IMR-90 (cell line): Measurements from ENCODE around the gene PSMB5. TPM values are rescaled to one million over a fixed set of nuclear protein-coding genes. Genes with fewer than 3 reads are reported as not detected.
A peak's percentile ranks its signal among the peaks of the same experiment; 100 is the strongest.

Experiments
- ATAC-seq: fragments of 200-7000 bp; cut with Tn5 transposase; 2 replicates; pipeline ENCODE4 v1.9.1; 2020; ENCODE audit warnings: low read depth, mild to moderate bottlenecking, moderate library complexity
- BruUV-seq: library from RNA; stranded (reverse); fragments of 400-500 nt; replicated peaks from 2 replicates; lab custom pipeline; 2021; lab: Mats Ljungman, UMichigan
- CTCF ChIA-PET: fragments of 300-600 bp; formaldehyde crosslinking; extraction: SDS; loops from one replicate; lab custom pipeline; 2021; ENCODE audit warnings: antibody characterized with exemption; lab: Yijun Ruan, JAX
- POLR2A ChIA-PET: fragments of 300-600 bp; sonication (Branson Sonifier 250); formaldehyde crosslinking; loops from one replicate; lab custom pipeline; 2022; ENCODE audit warnings: antibody characterized with exemption; ENCODE audit not compliant: unreplicated experiment; lab: Charles Lee
- DNase-seq: peaks from one replicate; pipeline ENCODE4 v3.0.0; 2013
- H2AFZ ChIP-seq: replicated peaks from 2 replicates; pipeline ENCODE3; 2013; ENCODE audit warnings: low read length, mild to moderate bottlenecking; ENCODE audit not compliant: poor library complexity
- H2AK5ac ChIP-seq: 2 replicates; pipeline ENCODE4 v1.6.1; 2013; ENCODE audit warnings: low read depth, low read length, inconsistent platforms
- H2AK9ac ChIP-seq: replicated peaks from 2 replicates; pipeline ENCODE3; 2013; ENCODE audit warnings: mild to moderate bottlenecking, low read depth, low read length, moderate library complexity; ENCODE audit not compliant: poor library complexity
- H2BK120ac ChIP-seq: 2 replicates; pipeline ENCODE4 v1.6.1; 2013; ENCODE audit warnings: low read depth, low read length, inconsistent platforms
- H2BK15ac ChIP-seq: 3 replicates; pipeline ENCODE4 v1.6.1; 2013; ENCODE audit warnings: low read depth, low read length, inconsistent platforms
- H2BK20ac ChIP-seq: 2 replicates; pipeline ENCODE4 v1.6.1; 2013; ENCODE audit warnings: low read depth, mild to moderate bottlenecking, inconsistent platforms, low read length, moderate library complexity
- H2BK5ac ChIP-seq: 2 replicates; pipeline ENCODE4 v1.6.1; 2013; ENCODE audit warnings: mild to moderate bottlenecking, low read depth, low read length, inconsistent platforms; ENCODE audit not compliant: poor library complexity, severe bottlenecking
- H3K14ac ChIP-seq: replicated peaks from 2 replicates; pipeline ENCODE4 v1.6.1; 2013; ENCODE audit warnings: low read depth, low read length, inconsistent platforms
- H3K18ac ChIP-seq: 2 replicates; pipeline ENCODE4 v1.6.1; 2013; ENCODE audit warnings: low read depth, low read length, control low read depth
- H3K23ac ChIP-seq: 2 replicates; pipeline ENCODE4 v1.6.1; 2013; ENCODE audit warnings: low read depth, low read length, inconsistent platforms
- H3K27ac ChIP-seq: 2 replicates; pipeline ENCODE4 v1.5.1; 2013; ENCODE audit warnings: mild to moderate bottlenecking, control low read depth, low read length; ENCODE audit not compliant: insufficient read depth
- H3K27me3 ChIP-seq: 2 replicates; pipeline ENCODE4 v1.6.1; 2013; ENCODE audit warnings: low read length; ENCODE audit not compliant: control insufficient read depth, insufficient read depth
- H3K36me3 ChIP-seq: 2 replicates; pipeline ENCODE4 v1.6.1; 2013; ENCODE audit warnings: low read length, mixed read lengths; ENCODE audit not compliant: control insufficient read depth, insufficient read depth
- H3K4ac ChIP-seq: 2 replicates; pipeline ENCODE4 v1.6.1; 2013; ENCODE audit warnings: low read depth, low read length, inconsistent platforms
- H3K4me1 ChIP-seq: 2 replicates; pipeline ENCODE4 v1.6.1; 2013; ENCODE audit warnings: low read length, mixed read lengths; ENCODE audit not compliant: control insufficient read depth, insufficient read depth
- H3K4me2 ChIP-seq: 2 replicates; pipeline ENCODE4 v1.6.1; 2013; ENCODE audit warnings: low read depth, mild to moderate bottlenecking, control low read depth, low read length, moderate library complexity
- H3K4me3 ChIP-seq: 2 replicates; pipeline ENCODE4 v1.5.1; 2013; ENCODE audit warnings: low read depth, mild to moderate bottlenecking, control low read depth, low read length, moderate library complexity; ENCODE audit not compliant: insufficient read depth
- H3K56ac ChIP-seq: 2 replicates; pipeline ENCODE4 v1.6.1; 2013; ENCODE audit warnings: low read length, inconsistent platforms; ENCODE audit not compliant: insufficient read depth; ENCODE audit errors: extremely low read depth
- H3K79me1 ChIP-seq, 2 experiments: 2 replicates each; pipeline ENCODE4 v1.6.1; 2013; ENCODE audit warnings: low read length in 2 of 2, inconsistent platforms in 1 of 2, low read depth in 1 of 2
- H3K9ac ChIP-seq: 2 replicates; pipeline ENCODE4 v1.6.1; 2013; ENCODE audit warnings: low read depth, low read length, control low read depth
- H3K9me1 ChIP-seq: 2 replicates; pipeline ENCODE4 v1.6.1; 2013; ENCODE audit warnings: low read length, inconsistent platforms; ENCODE audit not compliant: insufficient read depth
- H3K9me3 ChIP-seq: 2 replicates; pipeline ENCODE4 v1.6.1; 2013; ENCODE audit warnings: low read length; ENCODE audit not compliant: control insufficient read depth, insufficient read depth
- H4K20me1 ChIP-seq: 2 replicates; pipeline ENCODE4 v1.6.1; 2013; ENCODE audit warnings: low read length, inconsistent platforms; ENCODE audit not compliant: insufficient read depth
- H4K5ac ChIP-seq: 2 replicates; pipeline ENCODE4 v1.6.1; 2013; ENCODE audit warnings: mild to moderate bottlenecking, low read depth, low read length, control low read depth
- H4K8ac ChIP-seq, 2 experiments: 2 replicates each; pipeline ENCODE4 v1.6.1; 2013; ENCODE audit warnings: low read depth in 2 of 2, low read length in 2 of 2, control low read depth in 1 of 2, inconsistent platforms in 1 of 2
- H4K91ac ChIP-seq: 2 replicates; pipeline ENCODE4 v1.6.1; 2013; ENCODE audit warnings: low read depth, low read length, inconsistent platforms; ENCODE audit not compliant: insufficient read depth
- CHD1 ChIP-seq: IDR thresholded peaks from 2 replicates; pipeline ENCODE4 v1.6.1; 2012; ENCODE audit warnings: low read depth, low read length, improper control_type of control experiment
- MAFK ChIP-seq: IDR thresholded peaks from 2 replicates; pipeline ENCODE4 v1.6.1; 2012; ENCODE audit warnings: low read depth, low read length, improper control_type of control experiment
- MAZ ChIP-seq: IDR thresholded peaks from 2 replicates; pipeline ENCODE4 v1.6.1; 2012; ENCODE audit warnings: low read depth, mild to moderate bottlenecking, low read length, improper control_type of control experiment, moderate library complexity, borderline replicate concordance
- NFE2L2 ChIP-seq: fragments of 150-350 bp; IDR thresholded peaks from 2 replicates; pipeline ENCODE4 v1.6.1; 2016; ENCODE audit warnings: low read depth, mild to moderate bottlenecking, low read length
- POLR2A ChIP-seq: IDR thresholded peaks from 2 replicates; pipeline ENCODE4 v1.6.1; 2012; ENCODE audit warnings: mild to moderate bottlenecking, low read depth, low read length
- USF2 ChIP-seq: fragments of 150-350 bp; IDR thresholded peaks from 2 replicates; pipeline ENCODE4 v1.6.1; 2017; ENCODE audit warnings: mild to moderate bottlenecking, antibody characterized with exemption, low read length, low read depth
- WGBS, 2 experiments: methylation state at CpG; one replicate each; pipeline versions ENCODE4 v1.1.5 to v1.1.7; 2013; ENCODE audit warnings: missing lambda C conversion rate in 2 of 2; ENCODE audit not compliant: insufficient read length in 1 of 2; ENCODE audit errors: extremely low coverage in 2 of 2; 5-methylcytosine and 5-hydroxymethylcytosine counted together
- dilution Hi-C: fragments of 300-500 bp; cut with HindIII; formaldehyde crosslinking; loops from one replicate; pipeline ENCODE4 v1.14.3; 2018; ENCODE audit warnings: low sequenced_read_pairs; ENCODE audit not compliant: unreplicated experiment
- in situ Hi-C: fragments of 300-500 bp; cut with MboI; formaldehyde crosslinking; loops from 3 replicates; pipeline ENCODE4 v1.14.3; 2019; ENCODE audit warnings: low sequenced_read_pairs, inconsistent platforms, mixed read lengths
- intact Hi-C: fragments of 100-400 bp; cut with micrococcal nuclease; formaldehyde crosslinking; loops from 2 replicates; pipeline ENCODE4 v1.10.0; 2022
- polyA plus RNA-seq, 3 experiments: library from polyadenylated mRNA; depleted of rRNA; stranded (reverse); fragments of >200 nt; gene quantifications; 2 replicates each; pipeline ENCODE4 v1.2.3, GENCODE V29; 2012; ENCODE audit warnings: low replicate concordance in 1 of 3
- total RNA-seq: library from RNA; depleted of rRNA; stranded (reverse); fragments of >200 nt; gene quantifications from 2 replicates; pipeline ENCODE4 v1.2.3, GENCODE V29; 2012

PSMB5 gene
- total and polyA plus RNA-seq, 2 of the 4 experiments (the other 2 are of a cell fraction), result 310 to 321 TPM

- Histone ChIP-seq H4K5ac (peak overlapping the region; percentile 21; the same call in 1 of the 2 replicates), H2BK20ac (no peak overlapping the region), H4K8ac (peak overlapping the region; percentile 72 to 94), H3K9me1 (peaks cover 3% of the 10 kb centered on the region; the same call in 1 of the 2 replicates), H3K27me3 (no peaks in the 10 kb centered on the region), H2AK5ac (peak overlapping the region; percentile 96), H3K18ac (peak overlapping the region; percentile 36; the same call in 1 of the 2 replicates), H3K4me1 (peaks cover 13% of the 10 kb centered on the region), H3K36me3 (peaks cover 38% of the 10 kb centered on the region), H2AFZ (peak overlapping the region; percentile 68), H3K23ac (peak overlapping the region; percentile 94), H2AK9ac (peak overlapping the region; percentile 99), H3K14ac (peak overlapping the region; percentile 97), H2BK15ac (peak overlapping the region; percentile 33; the same call in 1 of the 3 replicates), H4K20me1 (peaks cover 43% of the 10 kb centered on the region), H3K9me3 (no peaks in the 10 kb centered on the region), H2BK120ac (peak overlapping the region; percentile 50), H3K4me3 (peak overlapping the region; percentile 55), H3K9ac (peak overlapping the region; percentile 82), H3K79me1 (peaks cover 11 to 65% of the 10 kb centered on the region in 2 experiments), H2BK5ac (peak overlapping the region; percentile 67), H3K4ac (peak overlapping the region; percentile 95), H4K91ac (peak overlapping the region; percentile 90), H3K4me2 (peak overlapping the region; percentile 93), H3K56ac (peak overlapping the region; percentile 97), H3K27ac (peak overlapping the region; percentile 82)
- 0 to 100% methylated on average over 1 to 6 of the region's 14 CpGs for WGBS, 2 experiments
- DNase-seq, result peak; percentile 94
- ChIA-PET CTCF (interaction anchor here (1.0 to 2.1 kb wide), 3 partner anchors 13 to 49 kb away, joined by 3 to 9 read pairs (median 3); partner anchors contain the start of genes ACIN1, C14orf119 and CDH24), POLR2A (interaction anchor here (0.7 to 1.5 kb wide), 4 partner anchors 9 to 24 kb away, joined by 3 to 7 read pairs (median 4); no protein-coding TSS in a partner anchor)
- intact Hi-C loops (no loop called here), in situ Hi-C loops (no loop called here), dilution Hi-C loops (no loop called here)
- peak; percentile 92 for ATAC-seq
- no peak for TF ChIP-seq NFE2L2
- no peak for TF ChIP-seq MAFK
- TF ChIP-seq USF2, result no peak
- TF ChIP-seq POLR2A, result peak; percentile 56
- peak; percentile 92; the same call in 1 of the 2 replicates for TF ChIP-seq MAZ
- TF ChIP-seq CHD1, result peak; percentile 84; the same call in 1 of the 2 replicates
- no TSS peak for BruUV-seq
These were observed 36.7 kb upstream of the PSMB5 start for GRCh38 chr14:23071244-23071920.
